ENCODE results near the gene CST7. TPM values are rescaled to one million over a fixed set of nuclear protein-coding genes. Genes with fewer than 3 reads are reported as not detected.
"Not testable (repeated sequence)": the region's sequence is repeated elsewhere in the genome, so short reads cannot be mapped to it uniquely, and the experiment has no call there.

The CST7 gene
- total and polyA plus RNA-seq, 2 of the 13 experiments (the other 11 are each of a cell fraction or from before 2014, with no cell fraction given), result not detected

DNA sequence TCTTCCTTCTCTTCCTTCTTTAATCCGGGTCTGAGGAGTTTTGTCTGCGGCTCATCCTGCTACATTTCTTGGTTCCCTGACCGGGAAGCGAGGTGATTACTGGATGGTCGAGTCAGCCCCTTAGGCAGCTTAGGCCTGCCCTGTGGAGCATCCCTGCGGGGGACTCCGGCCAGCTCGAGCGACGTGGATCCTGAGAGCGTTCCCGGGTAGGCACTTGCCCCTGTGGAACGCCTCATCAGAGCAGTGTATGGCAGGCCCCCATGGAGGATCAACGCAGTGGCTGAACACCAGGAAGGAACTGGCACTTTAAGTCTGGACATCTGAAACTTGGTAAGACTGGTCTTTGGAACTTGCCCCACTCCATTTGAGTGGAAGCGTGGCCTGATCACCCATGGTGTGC is 29.4 kb upstream of the CST7 start:
- POLR2A ChIA-PET; DNase-seq (ENCODE audit: low spot score); H3K9me3 ChIP-seq (ENCODE audit: low read length); CTCF ChIA-PET (ENCODE audit: low intra/inter-chr PET ratio, low total read pairs); ATAC-seq; FAIRE-seq; H3K36me3 ChIP-seq (replicated peaks in 1 of 2; ENCODE audit: control insufficient read depth in 1 of 2, insufficient read depth in 2 of 2, low read length in 2 of 2); H3K4me2 ChIP-seq (ENCODE audit: low read depth, low read length); H3K4me3 ChIP-seq (replicated peaks in 1 of 3; ENCODE audit: insufficient read depth in 1 of 3, low read depth in 2 of 3, low read length in 3 of 3); BruUV-seq (replicated peaks); H2AFZ ChIP-seq (ENCODE audit: low read length); H3K9ac ChIP-seq (ENCODE audit: insufficient read depth, low read depth, low read length); intact Hi-C loops (cut with micrococcal nuclease; ENCODE audit: unreplicated experiment); H3K27ac ChIP-seq (ENCODE audit: extremely low read length, insufficient read depth, low read length); H3K79me2 ChIP-seq (ENCODE audit: insufficient read depth, low read length); H4K20me1 ChIP-seq (ENCODE audit: insufficient read depth, low read length): not testable (repeated sequence)
- Histone ChIP-seq H3K27me3 (ENCODE audit: control insufficient read depth in 1 of 2, insufficient read depth in 2 of 2, low read length in 2 of 2) (peaks cover 4 to 21% of the 10 kb centered on the region in 2 experiments; a peak in 4 of 5 replicates), H3K4me1 (ENCODE audit: insufficient read depth, low read length) (peaks cover 15% of the 10 kb centered on the region; the same call in 1 of the 2 replicates)
- 58% methylated on average over 15 of the region's 15 CpGs for WGBS (ENCODE audit: low lambda C conversion rate)
- in situ Hi-C loops (cut with HindIII; ENCODE audit: extremely low pct_ligation_motif_present, low pct_unique_long_range_greater_than_20kb), result loop anchor here (5.0 to 25.0 kb wide), 4 partner anchors 132 to 982 kb away; no protein-coding TSS in a partner anchor

- peaks cover 4 to 16% of the 10 kb centered on the region in 2 experiments; a peak in 4 of 5 replicates for H3K27me3 ChIP-seq (ENCODE audit: control insufficient read depth in 1 of 2, insufficient read depth in 2 of 2, low read length in 2 of 2)
- intact Hi-C loops (cut with micrococcal nuclease; ENCODE audit: unreplicated experiment); H3K9me3 ChIP-seq (ENCODE audit: low read length); H3K4me3 ChIP-seq (replicated peaks in 1 of 3; ENCODE audit: insufficient read depth in 1 of 3, low read depth in 2 of 3, low read length in 3 of 3); H4K20me1 ChIP-seq (ENCODE audit: insufficient read depth, low read length); CTCF ChIA-PET (ENCODE audit: low intra/inter-chr PET ratio, low total read pairs); H3K79me2 ChIP-seq (ENCODE audit: insufficient read depth, low read length); H3K36me3 ChIP-seq (replicated peaks in 1 of 2; ENCODE audit: control insufficient read depth in 1 of 2, insufficient read depth in 2 of 2, low read length in 2 of 2); H3K27ac ChIP-seq (ENCODE audit: extremely low read length, insufficient read depth, low read length); H3K4me2 ChIP-seq (ENCODE audit: low read depth, low read length); FAIRE-seq; ATAC-seq; H3K9ac ChIP-seq (ENCODE audit: insufficient read depth, low read depth, low read length); H2AFZ ChIP-seq (ENCODE audit: low read length); BruUV-seq (replicated peaks); DNase-seq (ENCODE audit: low spot score); POLR2A ChIA-PET: not testable (repeated sequence)
- in situ Hi-C loops (cut with HindIII; ENCODE audit: extremely low pct_ligation_motif_present, low pct_unique_long_range_greater_than_20kb), result loop anchor here (25.0 kb wide), 2 partner anchors 633 to 983 kb away; no protein-coding TSS in a partner anchor
- 0% methylated on average over 3 of the region's 3 CpGs for WGBS (ENCODE audit: low lambda C conversion rate)
- peaks cover 15% of the 10 kb centered on the region; the same call in 1 of the 2 replicates for H3K4me1 ChIP-seq (ENCODE audit: insufficient read depth, low read length)
Measured at GRCh38 chr20:24920706-24921105, 28.4 kb upstream of the CST7 start.

DNA sequence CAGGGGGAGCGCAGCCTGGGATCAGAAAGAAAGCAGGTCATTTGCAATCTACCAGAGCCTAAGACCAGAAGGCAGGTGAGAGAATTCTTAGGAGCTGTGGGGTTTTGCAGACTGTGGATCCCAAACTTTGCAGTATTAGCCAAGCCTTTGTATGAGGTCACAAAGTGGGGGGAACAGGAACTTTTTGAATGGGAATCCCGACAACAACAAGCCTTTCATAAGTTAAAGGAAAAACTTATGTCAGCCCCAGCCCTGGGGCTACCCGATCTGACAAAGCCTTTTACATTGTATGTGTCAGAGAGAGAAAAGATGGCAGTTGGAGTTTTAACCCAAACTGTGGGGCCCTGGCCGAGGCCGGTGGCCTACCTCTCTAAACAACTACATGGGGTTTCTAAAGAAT is 19.8 kb upstream of the CST7 start:
- BruUV-seq (replicated peaks); H4K20me1 ChIP-seq (ENCODE audit: insufficient read depth, low read length); H3K4me2 ChIP-seq (ENCODE audit: low read depth, low read length); FAIRE-seq; H3K4me3 ChIP-seq (replicated peaks in 1 of 3; ENCODE audit: insufficient read depth in 1 of 3, low read depth in 2 of 3, low read length in 3 of 3); intact Hi-C loops (cut with micrococcal nuclease; ENCODE audit: unreplicated experiment); H3K9ac ChIP-seq (ENCODE audit: insufficient read depth, low read depth, low read length); POLR2A ChIA-PET; DNase-seq (ENCODE audit: low spot score); H3K36me3 ChIP-seq (replicated peaks in 1 of 2; ENCODE audit: control insufficient read depth in 1 of 2, insufficient read depth in 2 of 2, low read length in 2 of 2); H3K9me3 ChIP-seq (ENCODE audit: low read length); H3K27ac ChIP-seq (ENCODE audit: extremely low read length, insufficient read depth, low read length); ATAC-seq; in situ Hi-C loops (cut with HindIII; ENCODE audit: extremely low pct_ligation_motif_present, low pct_unique_long_range_greater_than_20kb); CTCF ChIA-PET (ENCODE audit: low intra/inter-chr PET ratio, low total read pairs); H3K79me2 ChIP-seq (ENCODE audit: insufficient read depth, low read length); H3K4me1 ChIP-seq (ENCODE audit: insufficient read depth, low read length); H2AFZ ChIP-seq (ENCODE audit: low read length): not testable (repeated sequence)
- WGBS (ENCODE audit: low lambda C conversion rate), result 16% methylated on average over 5 of the region's 5 CpGs
- H3K27me3 ChIP-seq (ENCODE audit: control insufficient read depth in 1 of 2, insufficient read depth in 2 of 2, low read length in 2 of 2), result peaks cover 2 to 14% of the 10 kb centered on the region in 2 experiments; a peak in 3 of 5 replicates

Measured in HepG2 (cell line).